HepG2 (cell line): ENCODE results near the gene MMP19. TPM values are rescaled to one million over a fixed set of nuclear protein-coding genes. Genes with fewer than 3 reads are reported as not detected.

Source experiments
- DR1 ChIP-seq: sonication (generic); formaldehyde crosslinking; IDR thresholded peaks from 2 replicates; pipeline ENCODE4 v1.8.0; 2021; ENCODE audit warnings: mild to moderate bottlenecking, missing genetic modification reagents, inconsistent platforms
- EED ChIP-seq: sonication (generic); formaldehyde crosslinking; IDR thresholded peaks from 2 replicates; pipeline ENCODE4 v1.5.0; 2020; ENCODE audit warnings: mild to moderate bottlenecking, missing genetic modification reagents
- FOSL1 ChIP-seq: sonication (generic); formaldehyde crosslinking; IDR thresholded peaks from 2 replicates; pipeline ENCODE4 v1.9.0; 2021; ENCODE audit warnings: missing genetic modification reagents, borderline replicate concordance
- FOXC1 ChIP-seq: sonication (generic); formaldehyde crosslinking; IDR thresholded peaks from 2 replicates; pipeline ENCODE4 v1.8.0; 2022; ENCODE audit warnings: mild to moderate bottlenecking, missing genetic modification reagents, borderline replicate concordance
- HNRNPH1 ChIP-seq: fragments of 200-400 bp; formaldehyde crosslinking; optimal IDR thresholded peaks from 2 replicates; pipeline ENCODE3; 2017; ENCODE audit warnings: mild to moderate bottlenecking, low read depth, low read length
- HNRNPL ChIP-seq: fragments of 200-400 bp; formaldehyde crosslinking; IDR thresholded peaks from 2 replicates; pipeline ENCODE4 v1.6.1; 2017; ENCODE audit warnings: mild to moderate bottlenecking, low read depth, low read length
- KDM4B ChIP-seq: sonication (generic); formaldehyde crosslinking; IDR thresholded peaks from 2 replicates; pipeline ENCODE4 v1.4.0; 2020; ENCODE audit warnings: missing genetic modification reagents
- NFRKB ChIP-seq: fragments of 450-650 bp; IDR thresholded peaks from 2 replicates; pipeline ENCODE4 v1.6.1; 2017
- PHB2 ChIP-seq: fragments of 450-650 bp; IDR thresholded peaks from 2 replicates; pipeline ENCODE4 v1.6.1; 2018; ENCODE audit not compliant: partially characterized antibody
- RBM22 ChIP-seq: fragments of 200-400 bp; formaldehyde crosslinking; optimal IDR thresholded peaks from 2 replicates; pipeline ENCODE3; 2017; ENCODE audit warnings: mild to moderate bottlenecking, low read length, moderate library complexity
- SAP130 ChIP-seq: IDR thresholded peaks from 2 replicates; pipeline ENCODE4 v1.6.1; 2016; ENCODE audit warnings: low read depth
- TEAD2 ChIP-seq: sonication (generic); formaldehyde crosslinking; IDR thresholded peaks from 2 replicates; pipeline ENCODE4 v1.9.0; 2021; ENCODE audit warnings: missing genetic modification reagents
- ZC3H4 ChIP-seq: sonication (generic); formaldehyde crosslinking; IDR thresholded peaks from 2 replicates; pipeline ENCODE4 v1.4.0; 2020; ENCODE audit warnings: missing genetic modification reagents, borderline replicate concordance
- ZFP62 ChIP-seq: sonication (generic); formaldehyde crosslinking; IDR thresholded peaks from 2 replicates; pipeline ENCODE4 v1.4.0; 2020; ENCODE audit warnings: missing genetic modification reagents
- ZKSCAN5 ChIP-seq: sonication (generic); formaldehyde crosslinking; IDR thresholded peaks from 2 replicates; pipeline ENCODE4 v1.5.1; 2020; ENCODE audit warnings: mild to moderate bottlenecking, missing genetic modification reagents
- ZNF205 ChIP-seq: IDR thresholded peaks from 2 replicates; pipeline ENCODE4 v1.6.1; 2018; ENCODE audit warnings: missing biosample characterization, missing genetic modification reagents
- ZNF652 ChIP-seq: IDR thresholded peaks from 2 replicates; pipeline ENCODE4 v1.6.1; 2016; ENCODE audit warnings: low read depth, borderline replicate concordance
- ZNF713 ChIP-seq: sonication (generic); formaldehyde crosslinking; IDR thresholded peaks from 2 replicates; pipeline ENCODE4 v1.4.0; 2020; ENCODE audit warnings: mild to moderate bottlenecking, missing genetic modification reagents
- ZNF737 ChIP-seq: sonication (generic); formaldehyde crosslinking; IDR thresholded peaks from 2 replicates; pipeline ENCODE4 v1.5.0; 2020; ENCODE audit warnings: missing genetic modification reagents, mild to moderate bottlenecking, borderline replicate concordance
- polyA plus RNA-seq, 8 experiments: library from polyadenylated mRNA; depleted of rRNA in 3 of 8; stranded (reverse) in 7 of 8; unstranded in 1 of 8; fragments of >200 nt; fragmentation: Illumina TruSeq in 4 of 8; extraction: Trizol in 4 of 8; gene quantifications; 2 replicates each; pipeline versions ENCODE4 v1.2.1 to v1.2.3, GENCODE V29; 2011 to 2016; ENCODE audit warnings: low read depth in 4 of 8, missing spikeins in 1 of 8, mixed read lengths in 1 of 8; ENCODE audit not compliant: insufficient read depth in 1 of 8
- total RNA-seq, 5 experiments: library from RNA; depleted of rRNA; stranded (reverse); fragments of >200 nt; fragmentation: Illumina TruSeq; extraction: Trizol; gene quantifications; 2 replicates each; pipeline ENCODE4 v1.2.3, GENCODE V29; 2016; ENCODE audit warnings: low read depth in 1 of 5
- TF ChIP-seq, protein P1 (sequence below): sonication (generic); formaldehyde crosslinking; IDR thresholded peaks from 2 replicates; pipeline ENCODE4 v1.5.0; 2020; ENCODE audit warnings: mild to moderate bottlenecking, missing genetic modification reagents, borderline replicate concordance
- TF ChIP-seq, protein P2 (sequence below), 2 experiments: sonication (generic) in 1 of 2; formaldehyde crosslinking in 1 of 2; IDR thresholded peaks; 2 replicates each; pipeline versions ENCODE4 v1.4.0 to v1.6.1; 2016 to 2020; ENCODE audit warnings: borderline replicate concordance in 1 of 2, low read depth in 1 of 2, mild to moderate bottlenecking in 1 of 2, missing genetic modification reagents in 1 of 2
- TF ChIP-seq, protein P3 (sequence below): sonication (generic); formaldehyde crosslinking; IDR thresholded peaks from 2 replicates; pipeline ENCODE4 v1.4.0; 2020; ENCODE audit warnings: missing genetic modification reagents, borderline replicate concordance

Gene MMP19
- total and polyA plus RNA-seq, 2 of the 13 experiments (the other 11 are each of a cell fraction or from before 2014, with no cell fraction given): 0.07 to 0.08 TPM

DNA sequence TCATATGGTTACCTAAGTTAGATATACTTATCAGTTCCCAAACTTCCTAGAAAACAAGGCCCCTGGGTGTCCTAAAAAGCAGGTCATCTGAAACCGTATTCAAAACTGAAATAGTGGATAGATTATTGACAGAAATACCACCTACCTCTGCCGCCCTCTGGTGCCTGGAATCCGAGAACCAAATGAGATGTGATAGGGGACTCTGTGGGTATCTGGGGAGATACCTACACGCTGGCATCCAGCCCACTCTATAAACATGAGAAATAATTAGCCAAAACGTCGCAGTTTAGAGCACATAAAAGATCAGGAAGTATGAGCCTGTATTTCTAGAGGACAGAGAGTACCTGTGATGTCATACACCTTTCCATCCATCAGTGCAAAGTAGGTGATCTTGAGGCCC, 20.5 kb downstream of the MMP19 start (continued):
- TF ChIP-seq, protein P1, sequence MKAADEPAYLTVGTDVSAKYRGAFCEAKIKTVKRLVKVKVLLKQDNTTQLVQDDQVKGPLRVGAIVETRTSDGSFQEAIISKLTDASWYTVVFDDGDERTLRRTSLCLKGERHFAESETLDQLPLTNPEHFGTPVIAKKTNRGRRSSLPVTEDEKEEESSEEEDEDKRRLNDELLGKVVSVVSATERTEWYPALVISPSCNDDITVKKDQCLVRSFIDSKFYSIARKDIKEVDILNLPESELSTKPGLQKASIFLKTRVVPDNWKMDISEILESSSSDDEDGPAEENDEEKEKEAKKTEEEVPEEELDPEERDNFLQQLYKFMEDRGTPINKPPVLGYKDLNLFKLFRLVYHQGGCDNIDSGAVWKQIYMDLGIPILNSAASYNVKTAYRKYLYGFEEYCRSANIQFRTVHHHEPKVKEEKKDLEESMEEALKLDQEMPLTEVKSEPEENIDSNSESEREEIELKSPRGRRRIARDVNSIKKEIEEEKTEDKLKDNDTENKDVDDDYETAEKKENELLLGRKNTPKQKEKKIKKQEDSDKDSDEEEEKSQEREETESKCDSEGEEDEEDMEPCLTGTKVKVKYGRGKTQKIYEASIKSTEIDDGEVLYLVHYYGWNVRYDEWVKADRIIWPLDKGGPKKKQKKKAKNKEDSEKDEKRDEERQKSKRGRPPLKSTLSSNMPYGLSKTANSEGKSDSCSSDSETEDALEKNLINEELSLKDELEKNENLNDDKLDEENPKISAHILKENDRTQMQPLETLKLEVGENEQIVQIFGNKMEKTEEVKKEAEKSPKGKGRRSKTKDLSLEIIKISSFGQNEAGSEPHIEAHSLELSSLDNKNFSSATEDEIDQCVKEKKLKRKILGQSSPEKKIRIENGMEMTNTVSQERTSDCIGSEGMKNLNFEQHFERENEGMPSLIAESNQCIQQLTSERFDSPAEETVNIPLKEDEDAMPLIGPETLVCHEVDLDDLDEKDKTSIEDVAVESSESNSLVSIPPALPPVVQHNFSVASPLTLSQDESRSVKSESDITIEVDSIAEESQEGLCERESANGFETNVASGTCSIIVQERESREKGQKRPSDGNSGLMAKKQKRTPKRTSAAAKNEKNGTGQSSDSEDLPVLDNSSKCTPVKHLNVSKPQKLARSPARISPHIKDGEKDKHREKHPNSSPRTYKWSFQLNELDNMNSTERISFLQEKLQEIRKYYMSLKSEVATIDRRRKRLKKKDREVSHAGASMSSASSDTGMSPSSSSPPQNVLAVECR (CRISPR knock-in tag): no peak
- TF ChIP-seq HNRNPH1: no peak
- no peak for TF ChIP-seq ZFP62 (CRISPR knock-in tag)
- TF ChIP-seq KDM4B (CRISPR knock-in tag): no peak
- no peak for TF ChIP-seq FOSL1
- TF ChIP-seq SAP130: 0 out of 2 replicates have a peak, but pooled peaks have one; percentile 17
- no peak for TF ChIP-seq ZC3H4 (CRISPR knock-in tag)
- no peak for TF ChIP-seq ZNF205 (CRISPR knock-in tag)
- TF ChIP-seq ZKSCAN5 (CRISPR knock-in tag): no peak
- no peak for TF ChIP-seq DR1 (CRISPR knock-in tag)
- TF ChIP-seq ZNF737 (CRISPR knock-in tag): no peak
- TF ChIP-seq, protein P2, sequence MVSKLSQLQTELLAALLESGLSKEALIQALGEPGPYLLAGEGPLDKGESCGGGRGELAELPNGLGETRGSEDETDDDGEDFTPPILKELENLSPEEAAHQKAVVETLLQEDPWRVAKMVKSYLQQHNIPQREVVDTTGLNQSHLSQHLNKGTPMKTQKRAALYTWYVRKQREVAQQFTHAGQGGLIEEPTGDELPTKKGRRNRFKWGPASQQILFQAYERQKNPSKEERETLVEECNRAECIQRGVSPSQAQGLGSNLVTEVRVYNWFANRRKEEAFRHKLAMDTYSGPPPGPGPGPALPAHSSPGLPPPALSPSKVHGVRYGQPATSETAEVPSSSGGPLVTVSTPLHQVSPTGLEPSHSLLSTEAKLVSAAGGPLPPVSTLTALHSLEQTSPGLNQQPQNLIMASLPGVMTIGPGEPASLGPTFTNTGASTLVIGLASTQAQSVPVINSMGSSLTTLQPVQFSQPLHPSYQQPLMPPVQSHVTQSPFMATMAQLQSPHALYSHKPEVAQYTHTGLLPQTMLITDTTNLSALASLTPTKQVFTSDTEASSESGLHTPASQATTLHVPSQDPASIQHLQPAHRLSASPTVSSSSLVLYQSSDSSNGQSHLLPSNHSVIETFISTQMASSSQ (IDR thresholded peaks at IDR 0.05; ENCODE audit: low read depth): no peak
- TF ChIP-seq, protein P2 (CRISPR knock-in tag; IDR thresholded peaks at IDR 0.05; ENCODE audit: borderline replicate concordance): 0 out of 2 replicates have a peak, but pooled peaks have one; percentile 20
- TF ChIP-seq FOXC1 (CRISPR knock-in tag): no peak
- no peak for TF ChIP-seq NFRKB
- TF ChIP-seq ZNF713 (CRISPR knock-in tag): no peak
- peak; percentile 71 for TF ChIP-seq RBM22
- no peak for TF ChIP-seq EED (CRISPR knock-in tag)
- no peak for TF ChIP-seq PHB2
- TF ChIP-seq HNRNPL: no peak
- TF ChIP-seq, protein P3, sequence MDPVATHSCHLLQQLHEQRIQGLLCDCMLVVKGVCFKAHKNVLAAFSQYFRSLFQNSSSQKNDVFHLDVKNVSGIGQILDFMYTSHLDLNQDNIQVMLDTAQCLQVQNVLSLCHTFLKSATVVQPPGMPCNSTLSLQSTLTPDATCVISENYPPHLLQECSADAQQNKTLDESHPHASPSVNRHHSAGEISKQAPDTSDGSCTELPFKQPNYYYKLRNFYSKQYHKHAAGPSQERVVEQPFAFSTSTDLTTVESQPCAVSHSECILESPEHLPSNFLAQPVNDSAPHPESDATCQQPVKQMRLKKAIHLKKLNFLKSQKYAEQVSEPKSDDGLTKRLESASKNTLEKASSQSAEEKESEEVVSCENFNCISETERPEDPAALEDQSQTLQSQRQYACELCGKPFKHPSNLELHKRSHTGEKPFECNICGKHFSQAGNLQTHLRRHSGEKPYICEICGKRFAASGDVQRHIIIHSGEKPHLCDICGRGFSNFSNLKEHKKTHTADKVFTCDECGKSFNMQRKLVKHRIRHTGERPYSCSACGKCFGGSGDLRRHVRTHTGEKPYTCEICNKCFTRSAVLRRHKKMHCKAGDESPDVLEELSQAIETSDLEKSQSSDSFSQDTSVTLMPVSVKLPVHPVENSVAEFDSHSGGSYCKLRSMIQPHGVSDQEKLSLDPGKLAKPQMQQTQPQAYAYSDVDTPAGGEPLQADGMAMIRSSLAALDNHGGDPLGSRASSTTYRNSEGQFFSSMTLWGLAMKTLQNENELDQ (CRISPR knock-in tag): no peak
- TF ChIP-seq ZNF652 (CRISPR knock-in tag): no peak
- TF ChIP-seq TEAD2: no peak
